Measurements from ENCODE around the gene GRIN2C.

Gene GRIN2C

DNA sequence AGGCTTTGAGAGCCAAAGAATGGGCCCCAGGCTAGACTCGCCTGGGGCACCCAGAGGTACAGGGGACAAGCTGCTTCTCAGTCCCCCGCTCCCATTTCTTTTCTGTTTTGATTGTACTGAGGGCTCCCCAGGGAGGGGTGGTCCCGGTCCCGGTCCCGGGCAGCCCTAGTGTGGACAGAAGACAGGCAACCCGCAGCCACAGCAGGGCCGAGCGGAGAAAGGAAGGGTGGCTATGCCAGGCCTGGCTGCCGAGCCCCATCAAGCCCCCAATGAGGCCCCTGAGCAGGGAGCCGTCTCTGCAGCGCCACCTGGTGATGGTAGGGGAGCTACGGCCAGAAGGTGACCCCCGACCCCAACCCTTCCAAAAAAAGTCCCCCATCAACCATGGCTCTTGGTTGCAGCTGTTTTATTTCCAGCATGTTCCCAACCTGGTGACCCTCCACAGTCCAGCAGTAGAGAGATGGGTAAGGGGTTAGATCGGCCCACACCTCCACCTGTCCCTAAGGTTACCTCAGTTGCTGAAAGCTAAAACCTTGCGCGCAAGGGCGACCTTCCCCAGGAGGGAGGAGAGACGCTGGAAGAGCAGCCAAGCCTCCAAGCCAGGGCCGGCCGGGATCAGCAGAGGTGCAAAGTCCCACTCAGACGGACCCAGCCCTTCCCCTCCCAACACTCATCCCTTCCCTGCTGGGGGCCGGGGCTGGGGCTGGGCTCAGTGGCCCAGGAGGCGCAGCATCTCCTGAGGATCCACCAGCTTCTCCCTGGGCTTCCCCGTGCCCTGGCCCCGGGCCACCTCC, 2.6 kb upstream of the GRIN2C start:
- H3K9ac ChIP-seq (ENCODE audit: low read length) = no peak overlapping the region
- no peak for TF ChIP-seq EZH2phosphoT487 (conservative IDR thresholded peaks at IDR 0.05; ENCODE audit: low read length)
- peak; percentile 72 for TF ChIP-seq CTCF (IDR thresholded peaks at IDR 0.05; ENCODE audit: insufficient read depth, low read length, poor library complexity, severe bottlenecking)

GRCh38 chr17:74861662-74862107, 2.0 kb upstream of the GRIN2C start:
- no peak overlapping the region for H3K4me3 ChIP-seq (ENCODE audit: insufficient read depth, low read length, poor library complexity, severe bottlenecking)
- H3F3A ChIP-seq (ENCODE audit: insufficient read depth) = no peaks in the 10 kb centered on the region
- H3K27me3 ChIP-seq (ENCODE audit: low read length) = no peaks in the 10 kb centered on the region
- no peaks in the 10 kb centered on the region for H3K79me2 ChIP-seq (ENCODE audit: insufficient read depth, low read length)
- H3K9me3 ChIP-seq (ENCODE audit: insufficient read depth, low read length) = no peaks in the 10 kb centered on the region
- H3K27ac ChIP-seq (ENCODE audit: low read depth, low read length) = no peak overlapping the region
- no peaks in the 10 kb centered on the region for H3K9me2 ChIP-seq (replicated peaks; ENCODE audit: insufficient read depth, low read length)
- no peaks in the 10 kb centered on the region for H4K20me1 ChIP-seq (ENCODE audit: low read depth, low read length)
- no peak overlapping the region for H3K9ac ChIP-seq (ENCODE audit: low read length)
- no peak for TF ChIP-seq CTCF (IDR thresholded peaks at IDR 0.05; ENCODE audit: insufficient read depth, low read length, poor library complexity, severe bottlenecking)
- no peak for TF ChIP-seq EZH2phosphoT487 (conservative IDR thresholded peaks at IDR 0.05; ENCODE audit: low read length)
- H3K36me3 ChIP-seq (ENCODE audit: low read length) = no peaks in the 10 kb centered on the region
- no peak overlapping the region for H3K4me2 ChIP-seq (ENCODE audit: low read depth, low read length, poor library complexity, severe bottlenecking)
- no peak overlapping the region for H2AFZ ChIP-seq (ENCODE audit: low read depth, low read length, severe bottlenecking)

More for the DNA sequence above, 2.6 kb upstream of the GRIN2C start:
- H3K36me3 ChIP-seq (ENCODE audit: low read length) = no peaks in the 10 kb centered on the region
- no peaks in the 10 kb centered on the region for H3K9me3 ChIP-seq (ENCODE audit: insufficient read depth, low read length)
- no peaks in the 10 kb centered on the region for H4K20me1 ChIP-seq (ENCODE audit: low read depth, low read length)
- no peak overlapping the region for H2AFZ ChIP-seq (ENCODE audit: low read depth, low read length, severe bottlenecking)
- H3K4me3 ChIP-seq (ENCODE audit: insufficient read depth, low read length, poor library complexity, severe bottlenecking) = no peak overlapping the region
- no peak overlapping the region for H3K27ac ChIP-seq (ENCODE audit: low read depth, low read length)
- no peaks in the 10 kb centered on the region for H3K9me2 ChIP-seq (replicated peaks; ENCODE audit: insufficient read depth, low read length)
- H3F3A ChIP-seq (ENCODE audit: insufficient read depth) = no peaks in the 10 kb centered on the region
- no peak overlapping the region for H3K4me2 ChIP-seq (ENCODE audit: low read depth, low read length, poor library complexity, severe bottlenecking)
- H3K27me3 ChIP-seq (ENCODE audit: low read length) = no peaks in the 10 kb centered on the region
- H3K79me2 ChIP-seq (ENCODE audit: insufficient read depth, low read length) = no peaks in the 10 kb centered on the region

DNA sequence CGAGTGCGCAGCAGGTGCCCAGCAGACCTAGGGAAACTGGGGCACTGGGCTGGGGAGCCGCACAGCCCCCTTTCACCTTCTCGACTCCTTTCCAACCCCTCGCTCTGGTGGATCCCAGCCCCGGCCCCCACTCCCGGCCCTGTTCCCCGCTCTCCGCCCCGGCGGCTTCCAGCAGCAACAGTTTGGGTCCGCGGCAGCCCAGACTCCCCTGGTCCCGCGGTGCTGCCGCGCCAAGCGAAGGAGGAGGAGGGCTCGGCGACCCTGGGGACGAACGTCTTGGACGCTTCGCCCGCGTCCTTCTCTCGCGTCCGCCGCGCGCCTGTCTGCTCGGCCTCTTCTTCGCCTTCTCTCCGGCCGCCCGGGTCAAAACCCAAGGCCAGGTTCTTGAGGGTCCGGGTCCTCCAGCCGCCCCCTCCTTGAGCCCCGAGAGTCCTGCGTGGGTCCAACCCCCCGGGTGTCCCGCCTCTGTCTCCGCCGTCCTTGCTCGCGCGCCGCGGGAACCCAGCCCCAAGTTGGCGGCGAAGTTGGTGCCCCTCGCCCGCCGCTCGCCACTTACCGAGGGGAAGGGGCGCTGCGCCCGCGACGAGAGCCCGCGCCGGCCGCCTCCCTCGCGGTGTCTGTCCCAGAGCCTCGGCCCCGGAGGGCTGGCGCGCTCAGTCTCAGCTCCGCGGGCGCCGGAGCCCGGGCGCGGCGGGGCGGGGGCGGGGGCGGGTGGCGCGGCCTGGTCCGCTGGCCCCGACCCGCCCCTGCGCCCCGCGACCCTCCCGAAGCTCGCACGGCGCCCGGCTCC, 1.4 kb upstream of the GRIN2C start:
- H3K9me3 ChIP-seq (ENCODE audit: insufficient read depth, low read length) = no peaks in the 10 kb centered on the region
- H4K20me1 ChIP-seq (ENCODE audit: low read depth, low read length) = no peaks in the 10 kb centered on the region
- no peaks in the 10 kb centered on the region for H3K79me2 ChIP-seq (ENCODE audit: insufficient read depth, low read length)
- H2AFZ ChIP-seq (ENCODE audit: low read depth, low read length, severe bottlenecking) = no peak overlapping the region
- H3K27ac ChIP-seq (ENCODE audit: low read depth, low read length) = no peak overlapping the region
- no peaks in the 10 kb centered on the region for H3K27me3 ChIP-seq (ENCODE audit: low read length)
- H3K36me3 ChIP-seq (ENCODE audit: low read length) = no peaks in the 10 kb centered on the region
- no peak overlapping the region for H3K4me3 ChIP-seq (ENCODE audit: insufficient read depth, low read length, poor library complexity, severe bottlenecking)
- no peak overlapping the region for H3K4me2 ChIP-seq (ENCODE audit: low read depth, low read length, poor library complexity, severe bottlenecking)
- no peak overlapping the region for H3K9ac ChIP-seq (ENCODE audit: low read length)
- no peaks in the 10 kb centered on the region for H3F3A ChIP-seq (ENCODE audit: insufficient read depth)
- H3K9me2 ChIP-seq (replicated peaks; ENCODE audit: insufficient read depth, low read length) = no peaks in the 10 kb centered on the region
- TF ChIP-seq EZH2phosphoT487 (conservative IDR thresholded peaks at IDR 0.05; ENCODE audit: low read length) = no peak
- no peak for TF ChIP-seq CTCF (IDR thresholded peaks at IDR 0.05; ENCODE audit: insufficient read depth, low read length, poor library complexity, severe bottlenecking)

All from SU-DHL-6 (cell line).